ENCODE measurements around the gene CDKN2C.
"Not testable (repeated sequence)": the region's sequence is repeated elsewhere in the genome, so short reads cannot be mapped to it uniquely, and the experiment has no call there.

Gene CDKN2C

GRCh38 chr1:50980505-50980904, 10.5 kb downstream of the CDKN2C start:
- no peak for DNase-seq (ENCODE audit: low read depth)

GRCh38 chr1:50981741-50982140, 11.7 kb downstream of the CDKN2C start:
- no peak for DNase-seq (ENCODE audit: low read depth)

GRCh38 chr1:50982611-50983010, 12.6 kb downstream of the CDKN2C start:
- no peak for DNase-seq (ENCODE audit: low read depth)

GRCh38 chr1:50983219-50983802, 13.3 kb downstream of the CDKN2C start:
- no peak for DNase-seq (ENCODE audit: low read depth)

- no peak for DNase-seq (ENCODE audit: low read depth)
Observed at GRCh38 chr1:50985094-50985493, 15.0 kb downstream of the CDKN2C start.

- DNase-seq (ENCODE audit: low read depth): no peak
Observed at GRCh38 chr1:50986653-50987052, 16.6 kb downstream of the CDKN2C start.

GRCh38 chr1:50989694-50990093, 19.6 kb downstream of the CDKN2C start:
- no peak for DNase-seq (ENCODE audit: low read depth)

GRCh38 chr1:50992532-50993318, 22.7 kb downstream of the CDKN2C start:
- DNase-seq (ENCODE audit: low read depth): no peak

- DNase-seq (ENCODE audit: low read depth): no peak
Observed at GRCh38 chr1:50993645-50994044, 23.6 kb downstream of the CDKN2C start.

- no peak for DNase-seq (ENCODE audit: low read depth)
Observed at GRCh38 chr1:50994997-50995396, 25.0 kb downstream of the CDKN2C start.

GRCh38 chr1:50995651-50996050, 25.6 kb downstream of the CDKN2C start:
- no peak for DNase-seq (ENCODE audit: low read depth)

GRCh38 chr1:50996083-50996482, 26.0 kb downstream of the CDKN2C start:
- DNase-seq (ENCODE audit: low read depth): no peak

GRCh38 chr1:50999375-50999774, 29.3 kb downstream of the CDKN2C start:
- DNase-seq (ENCODE audit: low read depth): not testable (repeated sequence)

- no peak for DNase-seq (ENCODE audit: low read depth)
Observed at GRCh38 chr1:51000160-51000559, 30.1 kb downstream of the CDKN2C start.

GRCh38 chr1:51000651-51001050, 30.6 kb downstream of the CDKN2C start:
- no peak for DNase-seq (ENCODE audit: low read depth)

GRCh38 chr1:51002516-51002915, 32.5 kb downstream of the CDKN2C start:
- no peak for DNase-seq (ENCODE audit: low read depth)

GRCh38 chr1:51005549-51005948, 35.5 kb downstream of the CDKN2C start:
- not testable (repeated sequence) for DNase-seq (ENCODE audit: low read depth)

- no peak for DNase-seq (ENCODE audit: low read depth)
Observed at GRCh38 chr1:51009381-51009780, 39.3 kb downstream of the CDKN2C start.

GRCh38 chr1:51014878-51015277, 44.8 kb downstream of the CDKN2C start:
- no peak for DNase-seq (ENCODE audit: low read depth)

- no peak for DNase-seq (ENCODE audit: low read depth)
Observed at GRCh38 chr1:51019811-51020210, 49.8 kb downstream of the CDKN2C start.
